Stimulated activated CD8-positive, alpha-beta memory T cell treated with anti-CD3 and anti-CD28 coated beads, Interleukin-4, amount 100 ng/mL, for 24 hours (primary cell): ENCODE results near the gene RFC5.
"Not testable (repeated sequence)": the region's sequence is repeated elsewhere in the genome, so short reads cannot be mapped to it uniquely, and the experiment has no call there.

ENCODE experiments used
- DNase-seq: peaks from one replicate; pipeline ENCODE4 v3.0.0-alpha.2; 2020; ENCODE audit warnings: low read depth

RFC5 gene, protein sequence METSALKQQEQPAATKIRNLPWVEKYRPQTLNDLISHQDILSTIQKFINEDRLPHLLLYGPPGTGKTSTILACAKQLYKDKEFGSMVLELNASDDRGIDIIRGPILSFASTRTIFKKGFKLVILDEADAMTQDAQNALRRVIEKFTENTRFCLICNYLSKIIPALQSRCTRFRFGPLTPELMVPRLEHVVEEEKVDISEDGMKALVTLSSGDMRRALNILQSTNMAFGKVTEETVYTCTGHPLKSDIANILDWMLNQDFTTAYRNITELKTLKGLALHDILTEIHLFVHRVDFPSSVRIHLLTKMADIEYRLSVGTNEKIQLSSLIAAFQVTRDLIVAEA

DNA sequence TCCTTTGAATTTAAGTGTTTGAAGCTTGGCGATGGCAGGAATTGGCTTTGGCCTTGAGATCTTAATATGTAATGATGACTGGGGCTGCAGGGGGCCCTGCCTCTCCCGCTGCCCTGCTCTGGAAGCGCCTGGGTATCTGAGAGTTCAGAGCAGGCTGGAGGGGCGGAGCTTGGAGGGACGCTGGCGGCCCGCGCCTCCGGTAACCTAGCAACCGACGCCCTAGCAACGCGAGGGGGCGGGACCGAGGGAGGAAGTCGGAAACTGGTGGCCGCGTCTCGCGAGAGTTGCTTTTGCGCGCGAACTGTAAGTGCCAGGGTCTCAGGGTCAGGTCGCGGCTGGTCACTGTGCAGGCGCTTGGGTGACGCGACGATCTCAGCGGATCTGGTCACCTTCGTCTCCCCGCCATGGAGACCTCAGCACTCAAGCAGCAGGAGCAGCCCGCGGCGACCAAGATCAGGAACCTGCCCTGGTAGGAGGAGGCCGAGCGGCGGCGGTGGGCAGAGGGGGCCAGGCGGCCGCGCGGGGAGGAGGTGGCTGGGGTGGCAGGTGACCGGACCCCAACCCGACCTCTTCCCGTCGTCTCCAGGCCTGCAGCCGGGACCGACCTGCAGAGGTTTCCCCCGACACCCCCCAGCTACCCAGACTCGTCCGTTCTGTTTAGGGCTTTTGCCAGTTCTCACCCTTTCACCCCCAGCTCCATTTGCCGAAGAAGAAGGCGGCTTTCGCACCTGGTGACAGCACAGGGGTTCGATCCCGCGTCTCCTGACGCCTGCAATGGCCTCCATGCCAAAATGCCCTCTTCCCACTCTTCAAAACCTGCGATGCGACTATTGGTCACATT is at the start of gene RFC5:
RFC5 (plus strand) TSS at position 280 of the 841 bp plus-strand sequence; CDS start at position 405, 125 bp downstream.
- peak; percentile 97 for DNase-seq

DNA sequence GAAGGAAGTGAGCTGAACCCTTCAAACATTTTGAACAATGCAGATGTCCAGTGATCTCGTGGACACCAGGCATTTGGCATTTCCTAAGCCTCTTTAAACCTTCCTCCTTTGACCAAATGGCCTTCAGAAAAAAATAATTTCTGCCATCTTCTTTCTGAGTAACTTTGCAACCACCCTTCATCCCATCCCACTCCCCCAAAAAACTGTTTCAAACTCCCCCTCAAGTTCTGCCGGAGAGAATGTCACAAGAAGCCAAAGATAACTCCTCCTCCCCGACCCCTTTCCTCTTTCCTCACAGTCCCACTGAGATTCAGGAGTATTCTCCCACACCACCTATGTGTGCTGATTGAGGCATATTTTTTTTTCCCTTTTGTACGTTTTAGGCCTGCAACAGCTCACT is 49.5 kb upstream of the RFC5 start:
- DNase-seq, result no peak

DNA sequence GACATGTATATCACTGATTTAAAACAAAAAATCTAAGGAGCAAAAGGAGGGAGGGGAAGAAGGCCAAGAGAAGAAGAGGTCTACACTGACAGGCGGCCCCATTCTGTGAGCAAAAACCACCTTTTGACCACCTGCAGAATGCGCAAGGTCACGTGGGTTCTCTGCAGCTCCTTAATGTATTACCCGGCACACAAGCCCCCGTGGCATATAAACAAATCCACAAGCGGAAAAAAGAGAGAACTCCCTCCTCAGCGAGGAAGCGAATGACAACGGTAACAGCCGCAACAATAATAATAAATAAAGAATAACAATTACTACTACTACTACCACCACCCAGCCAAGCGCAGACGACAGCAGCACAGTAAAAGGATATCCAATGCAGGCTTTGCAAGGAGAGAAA is 49.0 kb upstream of the RFC5 start:
- DNase-seq, result no peak

DNA sequence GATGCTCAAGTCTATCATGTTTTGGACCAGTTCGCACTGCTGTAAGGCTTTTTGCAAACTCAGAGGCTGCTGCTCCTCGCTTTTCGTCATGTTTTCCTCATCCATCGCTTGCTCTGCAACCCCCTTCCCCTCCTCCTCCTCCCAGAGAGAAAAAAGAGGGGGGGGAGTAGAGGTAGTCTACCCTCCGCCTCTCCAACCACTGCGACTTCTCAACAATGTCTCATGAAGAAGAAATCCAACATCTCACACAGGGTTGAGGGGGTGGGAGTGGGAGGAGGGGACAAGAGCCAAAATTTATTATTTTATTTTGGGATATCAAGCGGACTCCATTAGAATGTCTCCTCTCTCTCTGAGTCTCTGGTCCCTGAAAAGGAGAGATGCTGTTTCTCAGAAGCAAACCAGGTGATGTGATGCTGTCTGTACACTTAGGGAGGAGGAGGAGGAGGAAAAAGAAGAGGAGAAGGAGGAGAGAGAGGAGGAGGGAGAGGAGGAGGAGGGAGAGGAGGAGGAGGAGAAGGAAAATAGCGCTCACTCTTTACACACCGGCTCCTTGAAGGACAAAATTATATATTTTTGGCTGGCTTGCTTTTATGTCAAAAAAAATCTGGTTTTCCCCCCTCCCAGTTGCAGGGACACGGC is 48.2 kb upstream of the RFC5 start:
- DNase-seq, result no peak

DNA sequence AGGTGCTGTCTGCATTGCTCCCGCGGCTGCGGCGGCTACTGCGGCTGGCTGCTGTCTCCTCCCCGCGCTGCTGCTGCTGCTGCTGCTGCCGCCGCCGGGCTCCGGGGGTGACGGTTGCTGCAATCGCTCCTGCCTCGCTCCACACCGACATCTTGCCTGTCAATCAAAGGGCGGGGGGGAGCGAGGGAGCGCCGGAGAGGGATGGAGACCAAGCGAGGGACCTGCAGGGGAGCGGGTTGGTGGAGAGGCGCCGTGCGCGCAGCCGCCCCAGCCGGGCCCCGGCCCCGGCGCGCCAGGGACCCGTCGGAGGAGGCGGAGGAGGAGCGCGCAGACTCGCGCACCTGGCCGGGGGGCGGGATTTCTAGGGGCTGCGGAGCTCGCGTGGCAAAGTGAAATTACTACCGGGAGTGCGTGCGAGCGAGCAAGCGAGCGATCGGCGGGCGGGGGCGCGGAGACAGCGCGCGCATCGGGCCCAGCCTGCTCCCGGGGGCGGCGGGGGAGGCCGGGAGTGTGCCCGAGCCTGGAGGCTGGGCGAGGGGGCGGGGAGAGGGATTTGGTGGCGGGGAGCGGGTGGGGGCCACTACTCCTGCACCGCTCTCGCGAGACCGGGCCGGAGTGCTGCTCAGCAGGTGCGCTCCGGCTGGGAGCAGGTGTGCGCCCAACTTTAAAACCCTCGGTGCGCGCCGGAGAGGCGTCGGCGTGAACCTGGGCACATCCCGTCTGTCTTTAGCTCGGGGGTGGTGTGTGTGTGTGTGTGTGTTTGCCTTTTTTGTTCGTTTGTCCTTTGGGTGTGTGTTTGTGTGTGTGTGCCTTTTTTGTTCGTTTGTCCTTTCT is 47.5 kb upstream of the RFC5 start, which contains the start of gene KSR2:
KSR2 (minus strand) TSS at position 165 of the 834 bp plus-strand sequence. CDS start 735 bp downstream, outside the sequence.
- DNase-seq, result peak; percentile 22

DNA sequence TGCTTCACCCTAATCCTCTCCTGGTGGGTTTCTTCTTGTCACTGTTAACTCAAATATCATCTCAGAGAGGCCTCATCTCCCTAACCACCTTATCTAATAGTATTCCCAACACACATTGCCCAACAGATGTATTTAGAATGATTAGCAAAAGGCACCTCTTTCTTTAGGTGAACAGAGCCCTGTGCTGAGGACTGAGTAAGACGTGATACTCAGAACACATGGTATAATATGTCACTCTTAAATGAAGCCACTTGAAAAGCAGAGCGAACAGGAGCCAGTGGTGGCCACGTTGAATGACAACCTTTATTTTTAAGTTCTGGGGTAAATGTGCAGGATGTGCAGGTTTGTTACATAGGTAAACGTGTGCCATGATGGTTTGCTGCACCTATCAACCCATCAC is 46.2 kb upstream of the RFC5 start:
- no peak for DNase-seq

DNA sequence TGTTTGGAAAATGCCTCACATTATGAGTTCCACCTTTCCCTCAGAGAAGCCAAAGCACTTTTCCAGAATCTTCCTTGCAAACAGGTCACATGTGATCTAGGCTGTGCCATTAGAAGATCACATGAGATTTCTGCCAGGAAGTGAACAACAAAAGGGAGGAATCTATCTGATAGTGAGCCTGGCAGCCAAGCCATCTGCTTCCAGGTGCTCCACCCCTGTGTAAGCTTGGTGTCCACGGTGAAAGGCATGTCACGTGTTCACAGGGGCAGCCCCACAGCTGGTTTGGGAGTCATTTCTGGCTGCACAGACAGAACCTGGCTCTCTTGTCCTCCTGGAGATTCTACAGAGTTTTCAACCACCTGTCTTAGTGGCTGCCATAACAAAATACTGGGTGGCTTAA is 44.2 kb upstream of the RFC5 start:
- DNase-seq, result no peak

DNA sequence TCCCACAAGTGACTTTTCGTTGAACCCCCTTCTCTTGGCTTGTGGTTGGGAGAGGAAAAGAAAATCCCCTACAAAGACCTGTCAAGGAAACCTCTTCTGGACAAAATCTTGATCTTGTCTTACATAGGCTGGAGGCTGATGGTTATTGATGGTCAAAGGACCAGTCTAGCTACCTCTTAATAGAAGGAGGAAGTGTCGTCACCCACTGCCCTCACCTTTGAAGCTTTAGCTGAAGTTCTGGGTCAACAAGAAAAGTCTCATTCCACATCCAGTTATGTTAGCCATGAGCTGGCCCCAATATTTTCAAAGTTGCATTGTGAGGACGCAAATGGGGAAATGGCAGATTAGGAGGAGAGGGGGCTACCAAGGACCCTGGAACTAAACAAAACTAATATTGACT is 41.5 kb upstream of the RFC5 start:
- no peak for DNase-seq

DNA sequence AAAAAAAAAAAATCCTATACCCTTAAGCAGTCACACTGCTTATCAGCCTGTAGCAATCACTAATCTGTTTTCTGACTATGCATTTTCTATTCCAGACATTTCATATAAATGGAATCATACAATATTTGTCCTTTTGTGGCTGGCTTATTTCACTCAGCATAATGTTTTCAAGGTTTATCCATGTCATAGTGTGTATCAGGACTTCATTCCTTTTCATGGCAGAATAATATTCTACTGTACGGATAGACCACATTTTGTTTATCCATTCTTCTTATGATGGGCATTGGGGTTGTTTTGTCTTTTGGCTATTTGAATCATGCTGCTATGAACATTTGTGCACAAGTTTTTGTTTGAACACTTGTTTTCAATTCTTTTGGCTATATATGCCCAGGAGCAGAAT is 39.1 kb upstream of the RFC5 start:
- DNase-seq, result no peak

DNA sequence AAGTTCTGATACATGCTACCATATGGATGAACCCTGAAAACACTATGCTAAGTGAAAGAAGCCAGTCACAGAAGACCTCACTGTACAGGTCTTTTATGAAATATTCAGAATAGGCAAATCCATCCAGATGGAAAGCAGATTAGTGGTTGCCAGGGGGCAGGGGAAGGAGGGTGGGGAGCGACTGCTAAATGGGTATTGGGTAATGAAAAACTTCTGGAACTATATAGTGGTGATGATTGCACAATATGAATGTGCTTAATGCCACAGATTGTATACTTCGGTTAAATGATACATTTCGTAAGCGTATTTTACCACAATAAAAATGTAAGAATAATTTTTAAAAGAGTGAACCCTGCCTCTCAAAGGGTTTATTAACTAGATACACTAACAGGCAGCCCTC is 35.9 kb upstream of the RFC5 start:
- no peak for DNase-seq

DNA sequence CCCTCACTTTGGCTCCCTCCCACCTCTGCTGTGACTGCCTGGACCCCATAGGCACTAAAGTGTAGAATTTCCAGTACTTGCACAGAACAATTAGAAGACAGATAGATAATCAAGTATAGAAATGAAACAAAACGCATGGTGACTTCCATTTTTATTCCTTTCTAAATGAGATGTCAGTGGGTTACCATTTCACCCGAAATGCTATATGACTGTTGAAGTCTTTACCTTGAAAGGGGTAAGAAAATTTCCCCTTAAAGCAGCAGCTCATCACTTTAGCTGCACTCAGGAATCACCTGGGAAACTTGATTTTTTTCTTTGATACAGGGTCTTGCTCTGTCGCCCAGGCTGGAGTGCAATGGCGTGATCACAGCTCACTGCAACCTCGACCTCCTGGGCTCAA is 35.2 kb upstream of the RFC5 start:
- DNase-seq, result no peak

DNA sequence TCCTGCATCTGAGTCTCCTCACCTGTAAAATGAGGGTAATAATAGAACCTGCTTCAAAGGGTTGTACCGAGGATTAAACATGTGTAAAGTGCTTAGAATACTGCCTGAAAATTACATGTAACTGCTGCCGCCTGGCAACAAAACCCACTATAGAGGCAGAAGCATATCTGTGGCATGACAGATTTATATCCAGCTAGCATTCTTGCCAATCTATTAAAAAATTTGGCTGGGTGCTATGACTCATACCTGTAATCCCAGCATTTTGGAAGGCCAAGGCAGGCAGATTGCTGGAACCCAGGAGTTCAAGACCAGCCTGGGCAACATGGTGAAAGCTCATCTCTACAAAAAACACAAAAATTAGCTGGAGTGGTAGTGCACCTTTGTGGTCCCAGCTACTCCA is 31.3 kb upstream of the RFC5 start:
- no peak for DNase-seq

DNA sequence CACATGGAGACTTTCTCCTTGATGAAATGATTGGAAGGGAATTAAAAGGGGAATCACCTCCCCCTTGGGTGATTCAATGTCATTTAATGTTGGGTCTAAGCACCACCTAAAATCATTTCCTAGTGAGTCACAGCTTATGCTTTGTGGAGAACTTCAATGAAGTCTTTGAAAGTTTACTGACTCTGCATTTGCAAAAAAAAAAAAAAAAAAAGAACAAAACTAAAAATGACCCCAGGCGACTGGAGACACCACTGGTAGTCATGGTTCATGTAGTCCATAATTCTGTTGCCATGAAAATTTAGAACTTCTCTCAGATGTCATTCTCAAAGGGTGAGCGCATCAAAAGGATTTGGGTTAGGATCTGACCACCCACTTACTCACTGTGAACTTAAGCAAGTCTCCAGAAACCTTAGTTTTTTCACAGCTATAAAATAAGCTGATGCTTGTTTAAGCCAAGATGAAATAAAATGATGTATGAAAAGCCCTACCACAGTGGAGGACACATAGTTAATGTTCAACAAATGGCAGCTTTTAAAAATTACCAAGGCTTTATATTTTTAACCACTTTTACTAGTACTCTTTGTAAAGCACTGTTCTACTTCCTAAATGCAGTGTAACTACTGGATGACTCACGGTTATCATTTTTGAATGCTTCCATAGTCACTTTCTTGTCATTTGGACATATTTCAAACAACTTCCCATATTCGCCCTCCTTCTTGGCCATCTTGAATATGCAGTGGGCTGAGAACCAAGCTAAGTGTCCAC is 29.6 kb upstream of the RFC5 start:
- no peak for DNase-seq

DNA sequence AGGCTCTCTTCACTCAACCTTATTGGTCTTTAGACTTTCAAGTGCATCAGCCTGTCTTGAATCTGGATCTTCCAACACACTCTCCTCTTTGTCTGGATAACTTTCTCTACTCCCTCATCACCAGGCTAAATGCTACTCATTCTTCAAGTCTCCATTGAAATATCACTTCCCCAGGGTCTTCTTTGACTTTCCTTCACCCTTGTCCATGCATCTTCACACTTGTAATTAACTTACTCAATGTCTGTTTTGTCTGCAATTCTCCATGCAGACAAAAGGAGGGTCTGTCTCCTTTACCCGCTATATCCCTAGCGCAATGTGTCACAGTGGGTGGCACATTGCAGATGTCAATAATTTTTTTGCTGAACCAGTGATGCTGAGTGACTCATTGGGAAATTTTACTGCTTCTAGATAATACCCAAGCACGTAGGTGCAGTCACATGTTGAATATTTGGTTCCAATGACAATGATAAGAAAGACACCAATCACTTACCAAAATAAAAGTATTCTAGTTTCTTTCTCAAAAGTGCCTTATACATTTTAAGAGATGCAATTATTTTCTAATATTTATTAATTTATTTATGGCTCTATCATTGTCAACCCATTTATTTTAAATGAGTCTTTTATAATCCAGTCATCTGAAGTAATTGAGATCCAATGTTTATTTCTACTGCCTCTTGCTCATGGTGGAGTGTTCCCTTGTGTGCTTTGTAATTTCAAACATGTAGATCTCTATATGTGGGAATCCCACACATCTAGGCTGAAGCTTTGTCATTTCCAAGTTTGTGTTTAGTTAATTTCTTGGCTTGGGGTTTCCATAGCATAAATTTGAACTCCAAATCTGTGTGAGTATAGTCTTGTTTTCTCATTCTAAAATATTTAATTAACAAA is 21.7 kb upstream of the RFC5 start:
- DNase-seq, result no peak

DNA sequence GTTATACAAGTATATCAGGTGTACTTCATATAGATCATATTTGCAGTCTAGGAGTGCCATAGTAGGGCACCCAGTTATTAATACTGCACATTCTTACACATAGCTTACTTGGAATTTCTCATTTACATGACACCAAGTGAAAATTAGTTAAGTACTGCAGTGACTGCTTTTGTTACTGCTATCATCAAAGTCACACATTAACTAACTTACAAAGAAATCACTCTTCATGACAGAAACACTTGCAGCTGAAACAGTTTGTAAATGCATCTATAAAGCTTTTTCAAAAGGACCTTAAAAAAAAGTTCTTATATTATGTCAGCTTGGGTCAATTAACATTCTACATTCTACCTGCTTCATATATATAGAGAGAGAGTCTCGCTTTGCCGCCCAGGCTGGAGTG is 17.8 kb upstream of the RFC5 start:
- no peak for DNase-seq

DNA sequence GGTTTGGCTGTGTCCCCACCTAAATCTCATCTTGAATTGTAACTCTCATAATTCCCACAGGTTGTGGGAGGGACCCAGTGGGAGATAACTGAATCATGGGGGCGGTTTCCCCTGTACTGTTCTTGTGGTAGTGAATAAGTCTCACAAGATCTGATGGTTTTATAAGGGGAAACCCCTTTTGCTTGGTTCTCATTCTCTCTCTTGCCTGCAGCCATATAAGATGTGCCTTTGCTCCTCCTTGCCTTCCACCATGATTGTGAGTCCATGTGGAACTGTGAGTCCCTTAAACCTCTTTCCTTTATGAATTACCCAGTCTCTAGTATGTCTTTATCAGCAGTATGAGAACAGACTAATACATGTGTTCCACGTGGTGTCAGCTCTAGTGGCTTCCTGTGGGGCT is 16.7 kb upstream of the RFC5 start:
- not testable (repeated sequence) for DNase-seq

DNA sequence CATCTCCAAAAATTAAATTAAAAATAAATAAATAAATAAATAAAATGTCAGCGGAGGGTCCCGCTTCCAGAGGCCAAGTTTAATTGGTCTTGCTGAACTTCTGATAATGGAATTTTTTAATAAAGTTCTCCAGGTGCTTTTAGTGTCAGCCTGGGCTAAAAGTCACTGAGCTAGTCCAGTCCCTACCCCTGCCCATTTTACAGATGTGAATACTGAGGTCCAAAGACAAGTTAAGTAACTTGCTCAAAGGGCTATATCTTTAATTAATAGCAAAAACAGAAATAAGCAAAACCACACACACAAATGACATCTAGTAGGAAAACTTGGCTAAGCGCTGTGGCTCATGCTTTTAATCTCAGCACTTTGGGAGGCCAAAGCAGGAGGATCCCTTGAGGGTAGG is 5.6 kb upstream of the RFC5 start:
- no peak for DNase-seq

DNA sequence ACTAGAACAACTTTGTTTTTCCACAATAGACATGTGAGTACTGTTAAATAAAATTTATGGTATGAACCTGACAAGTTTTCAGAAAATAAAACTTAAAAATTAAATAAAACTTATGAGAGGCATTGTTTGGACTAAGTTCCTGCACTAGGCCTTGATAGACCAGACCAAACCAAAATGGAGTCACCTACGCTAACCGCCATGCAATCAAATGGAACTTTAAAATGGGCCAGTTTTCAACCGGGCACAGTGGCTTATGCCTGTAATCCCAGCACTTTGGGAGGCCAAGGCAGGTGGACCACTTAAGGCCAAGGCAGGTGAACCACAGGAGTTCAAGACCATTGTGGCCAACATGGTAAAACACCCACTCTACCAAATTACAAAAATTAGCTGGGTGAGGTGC is 5.1 kb upstream of the RFC5 start:
- no peak for DNase-seq

DNA sequence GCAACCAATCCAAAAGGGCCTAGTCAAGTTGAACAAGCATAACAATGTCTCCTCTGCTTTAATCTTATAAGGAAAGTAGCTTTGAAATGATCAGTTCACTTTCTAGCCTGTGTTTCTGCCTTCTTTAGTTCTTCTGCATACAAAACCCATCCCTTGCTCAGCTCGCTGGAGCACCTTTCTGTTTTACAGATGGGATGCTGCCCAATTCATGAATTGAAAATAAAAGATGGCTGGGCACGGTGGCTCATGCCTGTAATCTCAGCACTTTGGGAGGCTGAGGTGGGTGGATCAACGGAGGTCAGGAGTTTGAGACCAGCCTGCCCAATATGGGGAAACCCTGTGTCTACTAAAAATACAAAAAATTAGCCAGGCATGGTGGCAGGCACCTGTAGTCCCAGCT is 4.5 kb upstream of the RFC5 start:
- no peak for DNase-seq

DNA sequence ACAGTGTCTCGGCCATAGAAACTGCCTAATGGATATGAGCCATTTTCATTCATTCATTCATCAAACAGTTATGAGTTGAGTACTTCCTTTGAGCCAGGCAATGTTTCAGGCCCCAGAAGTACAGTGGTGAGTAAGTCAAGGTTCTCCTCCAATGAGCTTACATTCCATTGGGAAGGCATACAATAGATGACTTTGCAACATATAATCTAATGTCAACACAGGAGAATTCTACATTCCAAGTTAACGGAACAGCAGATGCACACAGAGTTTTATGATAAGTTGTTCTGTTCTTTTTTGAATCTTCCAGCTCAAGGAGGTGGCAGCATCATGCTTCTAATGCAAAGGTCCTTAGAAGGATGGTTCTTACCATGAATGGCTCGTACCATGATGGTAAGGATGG is 3.2 kb upstream of the RFC5 start:
- DNase-seq, result no peak
